Measurements from ENCODE around the gene ATE1. TPM values are rescaled to one million over a fixed set of nuclear protein-coding genes. Genes with fewer than 3 reads are reported as not detected.

ATE1 gene
- total and polyA plus RNA-seq, 2 donors (not counting 1 experiment from before 2014, with no cell fraction given): 19.3 to 28.1 TPM

GRCh38 chr10:121811386-121811785, 116.4 kb downstream of the ATE1 start:
- H2AFZ ChIP-seq (ENCODE audit: low read length): no peak overlapping the region
- no peaks in the 10 kb centered on the region for H3K4me1 ChIP-seq (ENCODE audit: control insufficient read depth, extremely low read depth, insufficient read depth, low read length)
- no peak overlapping the region for H3K27ac ChIP-seq (ENCODE audit: insufficient read depth, low read length)
- H3K4me2 ChIP-seq (ENCODE audit: extremely low read depth, insufficient read depth, low read length): no peak overlapping the region
- H3K79me2 ChIP-seq (ENCODE audit: control insufficient read depth, insufficient read depth, low read length): no peaks in the 10 kb centered on the region
- TF ChIP-seq EZH2 (IDR thresholded peaks at IDR 0.05; ENCODE audit: low read length, missing control alignments) (no peak), CTCF (conservative IDR thresholded peaks at IDR 0.05 in 1 of 2, IDR thresholded peaks at IDR 0.05 in 1 of 2; ENCODE audit: low read depth in 1 of 2, low read length in 2 of 2) (no peak)
- no peak overlapping the region for H3K9ac ChIP-seq (ENCODE audit: insufficient read depth, low read length)
- no peaks in the 10 kb centered on the region for H3K9me3 ChIP-seq (ENCODE audit: control insufficient read depth, insufficient read depth, low read depth, low read length)
- no peaks in the 10 kb centered on the region for H4K20me1 ChIP-seq (ENCODE audit: control insufficient read depth, extremely low read depth, insufficient read depth, low read length)
- no peak overlapping the region for H3K4me3 ChIP-seq (replicated peaks in 1 of 4; ENCODE audit: control extremely low read depth in 1 of 4, insufficient read depth in 1 of 4, low read depth in 3 of 4, low read length in 4 of 4)
- DNase-seq (ENCODE audit: low read depth in 2 of 2): no peak
- H3K27me3 ChIP-seq (ENCODE audit: control insufficient read depth, insufficient read depth, low read length): no peaks in the 10 kb centered on the region
- H3K36me3 ChIP-seq (ENCODE audit: control insufficient read depth, insufficient read depth, low read length): no peaks in the 10 kb centered on the region

- DNase-seq (ENCODE audit: low read depth in 2 of 2): no peak
These were observed 119.0 kb downstream of the ATE1 start for GRCh38 chr10:121808835-121809234.

GRCh38 chr10:121804460-121804859, 123.4 kb downstream of the ATE1 start:
- H4K20me1 ChIP-seq (ENCODE audit: control insufficient read depth, extremely low read depth, insufficient read depth, low read length): no peaks in the 10 kb centered on the region
- no peak overlapping the region for H3K4me3 ChIP-seq (replicated peaks in 1 of 4; ENCODE audit: control extremely low read depth in 1 of 4, insufficient read depth in 1 of 4, low read depth in 3 of 4, low read length in 4 of 4)
- H3K79me2 ChIP-seq (ENCODE audit: control insufficient read depth, insufficient read depth, low read length): no peaks in the 10 kb centered on the region
- H3K9ac ChIP-seq (ENCODE audit: insufficient read depth, low read length): no peak overlapping the region
- no peaks in the 10 kb centered on the region for H3K27me3 ChIP-seq (ENCODE audit: control insufficient read depth, insufficient read depth, low read length)
- H3K9me3 ChIP-seq (ENCODE audit: control insufficient read depth, insufficient read depth, low read depth, low read length): no peaks in the 10 kb centered on the region
- H3K27ac ChIP-seq (ENCODE audit: insufficient read depth, low read length): no peak overlapping the region
- H3K36me3 ChIP-seq (ENCODE audit: control insufficient read depth, insufficient read depth, low read length): no peaks in the 10 kb centered on the region
- peak; percentile 56 to 90 for DNase-seq (ENCODE audit: low read depth in 2 of 2)
- no peak overlapping the region for H2AFZ ChIP-seq (ENCODE audit: low read length)
- no peaks in the 10 kb centered on the region for H3K4me1 ChIP-seq (ENCODE audit: control insufficient read depth, extremely low read depth, insufficient read depth, low read length)
- no peak for TF ChIP-seq EZH2 (IDR thresholded peaks at IDR 0.05; ENCODE audit: low read length, missing control alignments)
- no peak for TF ChIP-seq CTCF (conservative IDR thresholded peaks at IDR 0.05 in 1 of 2, IDR thresholded peaks at IDR 0.05 in 1 of 2; ENCODE audit: low read depth in 1 of 2, low read length in 2 of 2)
- H3K4me2 ChIP-seq (ENCODE audit: extremely low read depth, insufficient read depth, low read length): no peak overlapping the region

More at GRCh38 chr10:121808835-121809234, 119.0 kb downstream of the ATE1 start:
- H3K9me3 ChIP-seq (ENCODE audit: control insufficient read depth, insufficient read depth, low read depth, low read length): no peaks in the 10 kb centered on the region
- no peak overlapping the region for H2AFZ ChIP-seq (ENCODE audit: low read length)
- H3K4me3 ChIP-seq (replicated peaks in 1 of 4; ENCODE audit: control extremely low read depth in 1 of 4, insufficient read depth in 1 of 4, low read depth in 3 of 4, low read length in 4 of 4): no peak overlapping the region
- H3K4me1 ChIP-seq (ENCODE audit: control insufficient read depth, extremely low read depth, insufficient read depth, low read length): no peaks in the 10 kb centered on the region
- no peak overlapping the region for H3K27ac ChIP-seq (ENCODE audit: insufficient read depth, low read length)
- H4K20me1 ChIP-seq (ENCODE audit: control insufficient read depth, extremely low read depth, insufficient read depth, low read length): no peaks in the 10 kb centered on the region
- H3K9ac ChIP-seq (ENCODE audit: insufficient read depth, low read length): no peak overlapping the region
- no peaks in the 10 kb centered on the region for H3K79me2 ChIP-seq (ENCODE audit: control insufficient read depth, insufficient read depth, low read length)
- no peaks in the 10 kb centered on the region for H3K27me3 ChIP-seq (ENCODE audit: control insufficient read depth, insufficient read depth, low read length)
- H3K4me2 ChIP-seq (ENCODE audit: extremely low read depth, insufficient read depth, low read length): no peak overlapping the region
- no peaks in the 10 kb centered on the region for H3K36me3 ChIP-seq (ENCODE audit: control insufficient read depth, insufficient read depth, low read length)
- TF ChIP-seq CTCF (conservative IDR thresholded peaks at IDR 0.05 in 1 of 2, IDR thresholded peaks at IDR 0.05 in 1 of 2; ENCODE audit: low read depth in 1 of 2, low read length in 2 of 2) (no peak), EZH2 (IDR thresholded peaks at IDR 0.05; ENCODE audit: low read length, missing control alignments) (no peak)

All from fibroblast of lung (primary cell).